ENCODE measurements around the gene MTRF1L.

DNA sequence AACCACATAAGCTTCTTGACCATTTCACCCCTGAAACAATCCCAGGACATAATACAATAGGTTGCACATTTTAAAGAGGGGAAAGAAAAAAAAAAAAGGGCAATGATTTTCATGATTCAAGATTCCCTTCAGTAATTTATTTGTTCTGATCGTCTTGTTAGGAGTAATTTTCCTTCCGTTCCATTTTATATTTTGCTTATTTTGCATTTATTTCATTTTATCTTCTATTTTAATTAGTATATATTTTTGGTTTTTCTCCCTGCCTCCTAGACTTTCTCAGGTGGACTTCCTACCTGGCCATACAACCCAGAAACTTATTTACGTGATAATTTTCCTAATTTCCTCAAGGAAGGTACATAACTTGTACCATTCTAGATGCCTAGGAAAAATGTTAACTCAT is 52.3 kb downstream of the MTRF1L start:
- TF ChIP-seq, protein P1, sequence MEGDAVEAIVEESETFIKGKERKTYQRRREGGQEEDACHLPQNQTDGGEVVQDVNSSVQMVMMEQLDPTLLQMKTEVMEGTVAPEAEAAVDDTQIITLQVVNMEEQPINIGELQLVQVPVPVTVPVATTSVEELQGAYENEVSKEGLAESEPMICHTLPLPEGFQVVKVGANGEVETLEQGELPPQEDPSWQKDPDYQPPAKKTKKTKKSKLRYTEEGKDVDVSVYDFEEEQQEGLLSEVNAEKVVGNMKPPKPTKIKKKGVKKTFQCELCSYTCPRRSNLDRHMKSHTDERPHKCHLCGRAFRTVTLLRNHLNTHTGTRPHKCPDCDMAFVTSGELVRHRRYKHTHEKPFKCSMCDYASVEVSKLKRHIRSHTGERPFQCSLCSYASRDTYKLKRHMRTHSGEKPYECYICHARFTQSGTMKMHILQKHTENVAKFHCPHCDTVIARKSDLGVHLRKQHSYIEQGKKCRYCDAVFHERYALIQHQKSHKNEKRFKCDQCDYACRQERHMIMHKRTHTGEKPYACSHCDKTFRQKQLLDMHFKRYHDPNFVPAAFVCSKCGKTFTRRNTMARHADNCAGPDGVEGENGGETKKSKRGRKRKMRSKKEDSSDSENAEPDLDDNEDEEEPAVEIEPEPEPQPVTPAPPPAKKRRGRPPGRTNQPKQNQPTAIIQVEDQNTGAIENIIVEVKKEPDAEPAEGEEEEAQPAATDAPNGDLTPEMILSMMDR (optimal IDR thresholded peaks at IDR 0.05 in 1 of 3, IDR thresholded peaks at IDR 0.05 in 1 of 3, conservative IDR thresholded peaks at IDR 0.05 in 1 of 3; ENCODE audit: extremely low read depth in 1 of 3, insufficient read depth in 2 of 3, low read length in 3 of 3) = no peak
- TF ChIP-seq EZH2 (IDR thresholded peaks at IDR 0.05; ENCODE audit: low read length) = no peak

Data from keratinocyte (primary cell).